Heart right ventricle (tissue), 12 donors: ENCODE results near the gene SESTD1. TPM values are rescaled to one million over a fixed set of nuclear protein-coding genes. Genes with fewer than 3 reads are reported as not detected.

Experiments used
- polyA plus RNA-seq, 2 donors: library from polyadenylated mRNA; stranded (reverse); fragments of 200-250 nt; gene quantifications; one replicate each; pipeline ENCODE4 v1.2.3, GENCODE V29; 2013
- total RNA-seq, 10 donors: library from RNA; stranded (reverse); fragmentation: NEBNext Ultra II Directional in 3 of 10; extraction: Animal tissue kit (Norgen Biotek cat#: 25700) in 3 of 10; gene quantifications; one replicate each; pipeline versions ENCODE4 v1.2.1 to v1.2.4, GENCODE V29; 2021 to 2023
- donor health status: ischemic (EF 13 %, LVEDD 7.1; RV severe dilation, severe dysfunction).
- donor health status: healthy with polysubstance abuse.
- donor health status: DM: no; HTN: yes; CAD: no.
- donor health status: DM: no; HTN: no; CAD: no.
- donor health status: ischemic (EF 25% LVEDD 6.9; RV normal size, moderate dysfunction).
- donor health status: ischemic (EF 25% LVEDD 5.7; RV mildly dilated, moderate dysfunction).
- donor health status: healthy.
- donor health status: nonischemic (EF 11% LVEDD 7.7; RV severe dilation, severe dysfunction).
- donor health status: DM: yes; HTN: yes; CAD: no.
- donor health status: PGD.
- donor health status: ischemic (EF 29% LVEDD 5.4; RV normal size, mild dysfunction).
- donor health status: nonischemic (EF 23%, LVEDD 6.1; RV moderate dilation, normal function).

Gene SESTD1
- total and polyA plus RNA-seq, 12 donors: 6.0 to 41.7 (median 33.5) TPM

Other genes starting within 250 kb of the SESTD1 start
- 100 to 1,000 TPM; 138 to 379 (median 236) TPM for gene CCDC141, start 214.7 kb downstream of the SESTD1 start, total RNA-seq
- gene CCDC141, start 214.7 kb downstream of the SESTD1 start, polyA plus RNA-seq: 10 to 100 TPM in 1 of 2 donors, 1 to 10 TPM in 1; 5.2 to 15.2 TPM